Urinary bladder (tissue), 4 donors: ENCODE measurements around the gene ARTN. TPM values are rescaled to one million over a fixed set of nuclear protein-coding genes. Genes with fewer than 3 reads are reported as not detected.

Source experiments
- DNase-seq: peaks from one replicate; pipeline ENCODE4 v3.0.0-alpha.2; 2015; ENCODE audit errors: extremely low spot score
- H3K27ac ChIP-seq: one replicate; pipeline ENCODE4 v1.5.1; 2013; ENCODE audit warnings: low read depth, mild to moderate bottlenecking, moderate library complexity
- H3K36me3 ChIP-seq: one replicate; pipeline ENCODE4 v1.6.1; 2013; ENCODE audit warnings: mild to moderate bottlenecking, moderate library complexity; ENCODE audit not compliant: insufficient read depth
- H3K4me1 ChIP-seq: one replicate; pipeline ENCODE4 v1.6.1; 2013; ENCODE audit warnings: mild to moderate bottlenecking, moderate library complexity; ENCODE audit not compliant: insufficient read depth
- H3K4me3 ChIP-seq: one replicate; pipeline ENCODE4 v1.5.1; 2013; ENCODE audit warnings: low read depth, low read length
- WGBS: extraction: QIAGEN DNeasy Blood & Tissue Kit; methylation state at CpG from one replicate; pipeline ENCODE4 v1.1.7; 2013; 5-methylcytosine and 5-hydroxymethylcytosine counted together
- polyA plus RNA-seq: library from polyadenylated mRNA; stranded (reverse); fragments of 200-250 nt; gene quantifications from one replicate; pipeline ENCODE4 v1.2.3, GENCODE V29; 2013
- total RNA-seq: library from RNA; depleted of rRNA; stranded (reverse); fragments of >200 nt; gene quantifications from one replicate; pipeline ENCODE4 v1.2.3, GENCODE V29; 2014
- donor health status: healthy with polysubstance abuse.
- donor health status: healthy.

The ARTN gene
- total and polyA plus RNA-seq, 2 donors = 1.4 to 2.4 TPM

GRCh38 chr1:43947061-43947873 lies 13.7 kb downstream of the ARTN start:
- WGBS = 6% methylated on average over 27 of the region's 27 CpGs
- no peak for DNase-seq
- Histone ChIP-seq H3K27ac (peak overlapping the region; percentile 94), H3K4me3 (peak overlapping the region; percentile 67), H3K36me3 (peaks cover 2% of the 10 kb centered on the region), H3K4me1 (peaks cover 3% of the 10 kb centered on the region)

- WGBS = 24% methylated on average over 3 of the region's 3 CpGs
- peak overlapping the region; percentile 67 for H3K4me3 ChIP-seq
- peaks cover 2% of the 10 kb centered on the region for H3K36me3 ChIP-seq
- no peak for DNase-seq
- peaks cover 3% of the 10 kb centered on the region for H3K4me1 ChIP-seq
- no peak overlapping the region for H3K27ac ChIP-seq
Measured at GRCh38 chr1:43947874-43948437, 14.4 kb downstream of the ARTN start.

- Histone ChIP-seq H3K4me3 (no peak overlapping the region), H3K36me3 (peaks cover 2% of the 10 kb centered on the region), H3K27ac (no peak overlapping the region), H3K4me1 (peaks cover 3% of the 10 kb centered on the region)
- no peak for DNase-seq
- WGBS = 81% methylated on average over 13 of the region's 13 CpGs
Measured at GRCh38 chr1:43949678-43950077, 16.1 kb downstream of the ARTN start.

DNA sequence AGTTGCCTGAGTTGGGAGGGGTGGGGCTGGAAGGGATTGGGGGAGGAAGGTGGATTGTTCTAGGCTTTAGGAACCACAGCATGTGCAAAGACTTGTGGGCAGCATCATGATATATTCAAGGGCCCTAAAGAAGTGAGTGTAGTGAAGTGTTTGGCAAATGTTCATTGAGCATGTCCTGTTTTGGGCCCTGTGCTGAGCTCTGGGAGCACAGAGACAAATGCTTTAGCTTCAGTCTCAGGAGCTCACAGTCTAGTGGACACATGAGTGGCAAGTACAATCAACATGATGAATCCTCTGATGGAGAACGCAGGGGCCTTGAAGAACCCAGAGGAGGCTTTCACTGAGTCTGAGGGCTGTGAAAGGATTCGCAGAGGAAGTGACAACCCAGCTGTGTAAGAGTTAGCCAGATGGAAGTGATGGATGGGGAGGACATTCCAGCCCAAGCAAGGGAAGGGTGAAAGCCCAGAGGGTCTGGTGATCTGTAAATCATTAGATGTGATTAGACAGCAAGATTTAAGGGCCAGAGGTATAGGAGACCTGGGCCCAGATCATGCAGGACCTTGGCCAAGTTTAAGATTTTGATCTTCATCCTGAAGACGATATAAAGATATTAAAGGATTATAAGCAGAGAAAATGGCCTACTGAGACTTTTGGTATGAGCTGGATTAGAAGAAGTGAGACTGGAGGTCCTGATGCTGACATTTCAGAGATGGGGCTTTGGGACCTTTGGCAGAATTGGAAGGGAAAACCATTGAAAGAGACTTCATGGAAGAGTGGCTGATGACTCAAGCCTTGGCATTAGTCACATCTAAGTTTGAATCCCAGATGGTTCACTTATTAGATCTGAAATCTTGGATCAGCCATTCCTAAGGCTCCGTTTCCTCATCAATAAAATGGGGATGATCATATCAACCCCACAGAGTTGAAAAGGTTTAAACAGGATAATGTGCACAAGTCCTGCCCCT lies 17.7 kb downstream of the ARTN start:
- Histone ChIP-seq H3K4me3 (no peak overlapping the region), H3K36me3 (peaks cover 2% of the 10 kb centered on the region), H3K4me1 (peaks cover 3% of the 10 kb centered on the region), H3K27ac (no peak overlapping the region)
- no peak for DNase-seq
- 90% methylated on average over 4 of the region's 4 CpGs for WGBS

DNA sequence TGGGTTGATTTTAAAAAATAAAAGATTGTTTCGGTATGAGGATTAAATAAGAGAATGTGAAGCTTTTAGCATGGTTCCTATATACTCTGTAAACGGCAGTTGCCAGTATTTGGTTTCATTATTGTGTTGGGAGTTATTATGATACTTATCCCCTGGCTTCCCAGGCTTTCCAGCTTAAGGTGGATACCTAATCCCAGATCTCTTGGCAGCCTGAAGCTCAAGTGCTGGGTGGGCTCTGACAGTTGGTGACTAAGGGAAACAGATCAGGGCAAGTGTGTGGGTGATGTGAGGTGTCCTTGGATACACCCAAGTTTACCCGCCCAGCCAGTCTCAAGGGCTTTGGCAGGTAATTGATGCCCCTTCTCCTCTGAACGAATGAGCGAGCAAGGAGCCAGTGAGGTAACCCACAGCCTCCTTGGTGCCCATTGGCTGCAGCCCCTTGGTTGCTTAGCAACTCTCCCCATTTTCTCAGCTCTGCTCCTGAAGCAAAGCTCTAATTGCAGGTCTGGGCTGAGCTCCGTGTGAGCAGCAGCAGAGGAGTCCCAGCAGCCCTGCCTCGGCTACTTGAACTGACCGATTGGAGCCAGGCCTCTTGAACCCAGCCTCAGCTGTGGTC lies 19.2 kb downstream of the ARTN start:
- no peak overlapping the region for H3K4me3 ChIP-seq
- no peak for DNase-seq
- no peaks in the 10 kb centered on the region for H3K4me1 ChIP-seq
- H3K27ac ChIP-seq = no peak overlapping the region
- H3K36me3 ChIP-seq = peaks cover 2% of the 10 kb centered on the region
- WGBS = 69% methylated on average over 8 of the region's 8 CpGs

DNA sequence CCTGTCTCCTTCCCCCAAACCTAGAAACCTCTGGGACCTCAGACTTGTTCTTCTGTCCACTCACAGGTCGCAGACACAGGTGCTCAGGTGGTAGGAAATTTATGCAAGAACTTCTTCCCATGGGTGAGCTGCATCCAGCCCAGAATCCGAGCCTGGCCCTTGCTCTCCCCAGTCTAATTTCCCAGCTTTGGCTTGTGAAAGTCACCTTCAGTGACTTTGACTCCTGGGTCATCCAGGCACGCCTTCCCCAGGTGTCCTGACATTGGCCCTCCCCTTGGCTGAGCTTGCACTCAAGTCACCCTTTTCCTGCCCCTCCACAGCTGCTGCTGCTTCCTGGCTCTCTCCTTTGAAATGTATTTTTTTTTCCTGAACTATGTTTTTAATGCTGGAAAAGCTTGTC lies 19.8 kb downstream of the ARTN start:
- no peaks in the 10 kb centered on the region for H3K4me1 ChIP-seq
- 79% methylated on average over 3 of the region's 3 CpGs for WGBS
- H3K27ac ChIP-seq = no peak overlapping the region
- DNase-seq = no peak
- H3K36me3 ChIP-seq = peaks cover 2% of the 10 kb centered on the region
- H3K4me3 ChIP-seq = no peak overlapping the region

- H3K4me1 ChIP-seq = no peaks in the 10 kb centered on the region
- 87% methylated on average over 5 of the region's 5 CpGs for WGBS
- no peak for DNase-seq
- H3K4me3 ChIP-seq = no peak overlapping the region
- no peak overlapping the region for H3K27ac ChIP-seq
- H3K36me3 ChIP-seq = peaks cover 4% of the 10 kb centered on the region
Measured at GRCh38 chr1:43954036-43954435, 20.4 kb downstream of the ARTN start.

DNA sequence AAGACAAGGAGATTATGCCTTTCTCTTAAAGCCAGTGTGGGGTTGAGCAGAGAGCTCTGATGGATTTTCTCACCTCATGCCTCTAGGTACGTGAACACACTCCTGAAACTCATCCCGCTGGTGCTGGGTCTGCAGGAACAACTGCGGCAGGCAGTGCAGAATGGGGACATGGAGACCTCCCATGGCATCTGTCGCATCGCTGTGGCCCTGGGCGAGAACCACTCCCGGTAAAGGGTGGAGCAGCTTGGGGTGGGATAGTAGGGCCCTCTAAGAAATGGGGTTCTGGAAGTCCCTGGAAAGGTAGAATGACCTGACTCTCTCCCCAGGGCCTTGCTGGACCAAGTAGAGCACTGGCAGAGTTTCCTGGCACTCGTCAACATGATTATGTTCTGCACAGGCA lies 22.6 kb downstream of the ARTN start:
- Histone ChIP-seq H3K4me3 (no peak overlapping the region), H3K4me1 (no peaks in the 10 kb centered on the region), H3K27ac (no peak overlapping the region), H3K36me3 (peaks cover 3% of the 10 kb centered on the region)
- WGBS = 96% methylated on average over 8 of the region's 8 CpGs
- no peak for DNase-seq

GRCh38 chr1:43957407-43958040 lies 23.9 kb downstream of the ARTN start:
- no peak overlapping the region for H3K27ac ChIP-seq
- H3K36me3 ChIP-seq = peaks cover 3% of the 10 kb centered on the region
- no peak for DNase-seq
- 85% methylated on average over 7 of the region's 7 CpGs for WGBS
- no peaks in the 10 kb centered on the region for H3K4me1 ChIP-seq
- H3K4me3 ChIP-seq = no peak overlapping the region

DNA sequence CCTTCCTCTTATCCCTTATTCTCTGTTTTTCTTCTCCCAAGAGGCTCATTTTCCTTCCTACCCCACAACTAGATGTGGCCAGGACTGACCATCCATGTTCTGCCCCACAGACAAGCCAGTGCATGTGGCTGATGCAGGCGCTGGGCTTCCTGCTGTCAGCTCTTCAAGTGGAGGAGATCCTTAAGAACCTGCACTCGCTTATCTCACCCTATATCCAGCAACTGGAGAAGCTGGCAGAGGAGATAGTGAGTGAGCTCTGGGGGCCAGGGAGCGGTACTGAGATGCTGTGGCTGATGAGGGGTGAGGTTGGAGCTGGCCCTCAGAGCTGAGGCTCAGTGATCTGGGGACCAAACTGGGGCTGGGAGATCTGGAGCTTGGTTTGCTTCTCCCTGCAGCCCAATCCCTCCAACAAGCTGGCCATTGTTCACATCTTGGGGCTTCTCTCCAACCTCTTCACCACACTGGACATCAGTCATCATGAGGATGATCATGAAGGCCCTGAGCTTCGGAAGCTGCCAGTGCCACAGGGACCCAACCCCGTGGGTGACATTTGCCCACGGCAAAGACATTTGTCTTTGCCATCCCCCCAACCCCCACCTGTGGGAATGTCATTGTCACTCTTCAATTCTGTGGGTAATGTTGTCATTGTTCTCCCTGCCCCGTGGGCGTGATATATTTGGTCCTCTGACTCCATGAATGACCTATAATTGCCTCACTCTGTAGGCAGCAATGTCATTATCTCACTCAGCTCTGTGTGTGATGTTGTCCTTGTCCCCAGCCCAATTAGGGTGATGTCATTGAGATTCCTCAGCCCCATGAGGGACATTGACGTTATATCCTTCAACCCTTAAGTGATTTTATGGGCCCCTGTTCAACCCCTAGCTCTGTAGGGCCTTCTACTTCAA lies 25.0 kb downstream of the ARTN start:
- H3K4me1 ChIP-seq = no peaks in the 10 kb centered on the region
- no peak overlapping the region for H3K27ac ChIP-seq
- 86% methylated on average over 9 of the region's 9 CpGs for WGBS
- H3K36me3 ChIP-seq = peaks cover 3% of the 10 kb centered on the region
- DNase-seq = no peak
- H3K4me3 ChIP-seq = no peak overlapping the region

DNA sequence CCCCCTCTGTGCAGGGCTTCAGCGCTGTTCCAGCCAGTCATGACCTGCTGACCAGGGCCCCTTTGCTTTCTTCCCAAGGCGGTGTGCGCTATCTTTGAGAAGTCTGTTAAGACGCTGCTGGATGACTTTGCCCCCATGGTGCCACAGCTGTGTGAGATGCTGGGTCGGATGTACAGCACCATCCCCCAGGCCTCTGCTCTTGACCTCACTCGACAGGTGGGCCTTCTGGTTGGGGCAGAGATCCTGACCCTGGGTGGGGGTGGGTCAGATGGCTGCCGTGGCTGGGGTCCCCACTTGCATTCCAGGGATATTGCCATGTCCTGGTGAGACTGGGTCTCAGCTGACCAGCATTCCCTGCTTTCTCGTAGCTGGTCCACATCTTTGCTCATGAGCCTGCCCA lies 27.2 kb downstream of the ARTN start:
- H3K4me1 ChIP-seq = no peaks in the 10 kb centered on the region
- no peak for DNase-seq
- 90% methylated on average over 8 of the region's 8 CpGs for WGBS
- H3K4me3 ChIP-seq = no peak overlapping the region
- H3K27ac ChIP-seq = no peak overlapping the region
- peaks cover 5% of the 10 kb centered on the region for H3K36me3 ChIP-seq

GRCh38 chr1:43961692-43962091 lies 28.1 kb downstream of the ARTN start:
- Histone ChIP-seq H3K27ac (no peak overlapping the region), H3K4me3 (no peak overlapping the region), H3K36me3 (peaks cover 5% of the 10 kb centered on the region), H3K4me1 (no peaks in the 10 kb centered on the region)
- WGBS = 90% methylated on average over 3 of the region's 3 CpGs
- no peak for DNase-seq
